ENCODE data around the gene WDR18. TPM values are rescaled to one million over a fixed set of nuclear protein-coding genes. Genes with fewer than 3 reads are reported as not detected.
A peak's percentile ranks its signal among the peaks of the same experiment; 100 is the strongest.

WDR18 gene
- total and polyA plus RNA-seq, 2 of the 8 experiments (the other 6 are each of a cell fraction or from before 2014, with no cell fraction given): 87.7 to 177 TPM

- H2BK120ac ChIP-seq (replicated peaks; ENCODE audit: low read depth, low read length): no peak overlapping the region
- H3K56ac ChIP-seq (replicated peaks; ENCODE audit: insufficient read length, low read depth, low read length): no peak overlapping the region
- no peak overlapping the region for H2BK15ac ChIP-seq (ENCODE audit: low read length)
- no peak overlapping the region for H3K4me3 ChIP-seq (ENCODE audit: extremely low read depth in 1 of 4, insufficient read depth in 2 of 4, low read depth in 3 of 4, low read length in 4 of 4)
- H3K4me1 ChIP-seq (replicated peaks in 1 of 4; ENCODE audit: control insufficient read depth in 3 of 4, insufficient read depth in 4 of 4, low read length in 3 of 4): peaks cover 0 to 3% (median 0%) of the 10 kb centered on the region in 4 experiments; a peak in 1 of 7 replicates
- H3K9me3 ChIP-seq (ENCODE audit: insufficient read depth in 2 of 2, low read depth in 1 of 2, low read length in 1 of 2): peaks cover 5 to 15% of the 10 kb centered on the region in 2 experiments
- H3K79me2 ChIP-seq (ENCODE audit: control insufficient read depth in 1 of 2, insufficient read depth in 2 of 2, low read length in 2 of 2): no peaks in the 10 kb centered on the region
- H3K36me3 ChIP-seq (ENCODE audit: control insufficient read depth in 2 of 4, insufficient read depth in 4 of 4, low read length in 3 of 4): peaks cover 12 to 56% (median 33%) of the 10 kb centered on the region in 4 experiments
- H2BK20ac ChIP-seq (ENCODE audit: low read length): no peak overlapping the region
- no peak overlapping the region for H3K4me2 ChIP-seq (ENCODE audit: insufficient read depth in 1 of 2, low read depth in 2 of 2, low read length in 2 of 2)
- no peaks in the 10 kb centered on the region for H3K23me2 ChIP-seq (ENCODE audit: low read depth, low read length)
- no peak overlapping the region; the same call in 1 of the 2 replicates for H4K8ac ChIP-seq (ENCODE audit: extremely low read depth, insufficient read depth, low read length)
- no peak for TF ChIP-seq RFX5 (IDR thresholded peaks at IDR 0.05; ENCODE audit: borderline replicate concordance, low read depth, low read length)
- TF ChIP-seq CTCF (IDR thresholded peaks at IDR 0.05; ENCODE audit: control extremely low read depth in 1 of 3, insufficient read depth in 1 of 3, low read depth in 1 of 3, low read length in 3 of 3): peak; percentile 79 to 90 (median 79)
- TF ChIP-seq CHD1 (IDR thresholded peaks at IDR 0.05; ENCODE audit: low read depth, low read length): no peak
- no peak; the same call in 1 of the 2 replicates for TF ChIP-seq POLR2AphosphoS5 (IDR thresholded peaks at IDR 0.05; ENCODE audit: low read depth, low read length)
- TF ChIP-seq EZH2 (IDR thresholded peaks at IDR 0.05; ENCODE audit: low read depth, low read length, severe bottlenecking): no peak
- peak; percentile 50; the same call in 1 of the 2 replicates for TF ChIP-seq TCF12 (IDR thresholded peaks at IDR 0.05; ENCODE audit: low read depth, low read length)
- no peak for TF ChIP-seq BACH1 (IDR thresholded peaks at IDR 0.05; ENCODE audit: low read length)
- no peak for TF ChIP-seq RBBP5 (IDR thresholded peaks at IDR 0.05; ENCODE audit: borderline replicate concordance, low read depth, low read length)
- TF ChIP-seq POU5F1 (IDR thresholded peaks at IDR 0.05; ENCODE audit: low read depth, low read length): no peak
- no peak for TF ChIP-seq JUND (IDR thresholded peaks at IDR 0.05; ENCODE audit: low read length)
- peak; percentile 46 to 63 for TF ChIP-seq RAD21 (IDR thresholded peaks at IDR 0.05 in 1 of 2, conservative IDR thresholded peaks at IDR 0.05 in 1 of 2; ENCODE audit: low read depth in 2 of 2, low read length in 2 of 2)
- FAIRE-seq (no peak), DNase-seq (ENCODE audit: low read depth in 1 of 2, low spot score in 2 of 2) (peak in 1 of 2 experiments; percentile 63)
- 89% methylated on average over 14 of the region's 14 CpGs; no CpG with 5 or more reads in 1 of the 2 experiments for WGBS, 2 experiments (ENCODE audit: extremely low coverage in 1 of 2, insufficient coverage in 1 of 2, insufficient read length in 1 of 2, insufficient replicate concordance in 2 of 2, low coverage in 1 of 2, low lambda C conversion rate in 2 of 2, missing lambda C conversion rate in 1 of 2)
- H3K18ac ChIP-seq (ENCODE audit: extremely low read depth, low read length): no peak overlapping the region
- POLR2A ChIA-PET (ENCODE audit: partially characterized antibody): interaction anchor here (0.9 to 2.3 kb wide), 6 partner anchors 9 to 57 kb away, joined by 3 to 13 read pairs (median 6); partner anchors contain the start of gene WDR18
- no peak overlapping the region for H2BK5ac ChIP-seq (ENCODE audit: low read depth, low read length)
- H3K27me3 ChIP-seq (replicated peaks in 1 of 4; ENCODE audit: control insufficient read depth in 3 of 4, extremely low read depth in 1 of 4, insufficient read depth in 3 of 4, low read length in 3 of 4): no peaks in the 10 kb centered on the region
- H2BK12ac ChIP-seq (ENCODE audit: low read depth, low read length): no peak overlapping the region
- CTCF ChIA-PET (ENCODE audit: partially characterized antibody): interaction anchor here (0.6 to 3.3 kb wide), 27 partner anchors 9 to 791 kb away, joined by 3 to 62 read pairs (median 3); partner anchors contain the start of genes ARHGAP45 and WDR18
- no peak overlapping the region for H3K23ac ChIP-seq (ENCODE audit: insufficient read length)
- H3K9ac ChIP-seq (replicated peaks in 1 of 4; ENCODE audit: extremely low read depth in 1 of 4, low read depth in 3 of 4, low read length in 3 of 4): no peak overlapping the region
- H3K79me1 ChIP-seq (ENCODE audit: low read depth, low read length): no peaks in the 10 kb centered on the region
- no peak overlapping the region for H3K14ac ChIP-seq (ENCODE audit: insufficient read length)
- H2AFZ ChIP-seq (ENCODE audit: low read length): no peak overlapping the region
- H2AK5ac ChIP-seq (ENCODE audit: low read depth, low read length): no peak overlapping the region
- H4K91ac ChIP-seq (replicated peaks; ENCODE audit: insufficient read length, low read length): no peak overlapping the region
- H3K27ac ChIP-seq (ENCODE audit: low read depth, low read length): no peak overlapping the region
- H4K5ac ChIP-seq (ENCODE audit: insufficient read length, low read depth, low read length): no peak overlapping the region
- no peaks in the 10 kb centered on the region for H4K20me1 ChIP-seq (replicated peaks in 1 of 2; ENCODE audit: control insufficient read depth in 1 of 2, insufficient read depth in 2 of 2, low read length in 2 of 2)
- H3K4ac ChIP-seq (replicated peaks; ENCODE audit: insufficient read length, low read depth, low read length): no peak overlapping the region
Measured at GRCh38 chr19:970695-971094, 13.4 kb upstream of the WDR18 start.

Measured in H1 (cell line).